ENCODE results near the gene SCARF2. TPM values are rescaled to one million over a fixed set of nuclear protein-coding genes. Genes with fewer than 3 reads are reported as not detected.

The SCARF2 gene
- total and polyA plus RNA-seq, 2 donors (not counting 1 experiment from before 2014, with no cell fraction given) = 8.1 to 14.5 TPM

- Histone ChIP-seq H4K20me1 (ENCODE audit: control insufficient read depth, extremely low read depth, insufficient read depth, low read length) (no peaks in the 10 kb centered on the region), H3K4me3 (replicated peaks in 1 of 4; ENCODE audit: control extremely low read depth in 1 of 4, insufficient read depth in 1 of 4, low read depth in 3 of 4, low read length in 4 of 4) (no peak overlapping the region), H3K27me3 (ENCODE audit: control insufficient read depth, insufficient read depth, low read length) (no peaks in the 10 kb centered on the region), H2AFZ (ENCODE audit: low read length) (no peak overlapping the region), H3K9me3 (ENCODE audit: control insufficient read depth, insufficient read depth, low read depth, low read length) (no peaks in the 10 kb centered on the region), H3K9ac (ENCODE audit: insufficient read depth, low read length) (no peak overlapping the region), H3K27ac (ENCODE audit: insufficient read depth, low read length) (no peak overlapping the region), H3K4me1 (ENCODE audit: control insufficient read depth, extremely low read depth, insufficient read depth, low read length) (no peaks in the 10 kb centered on the region), H3K79me2 (ENCODE audit: control insufficient read depth, insufficient read depth, low read length) (no peaks in the 10 kb centered on the region), H3K36me3 (ENCODE audit: control insufficient read depth, insufficient read depth, low read length) (no peaks in the 10 kb centered on the region), H3K4me2 (ENCODE audit: extremely low read depth, insufficient read depth, low read length) (no peak overlapping the region)
- TF ChIP-seq EZH2 (IDR thresholded peaks at IDR 0.05; ENCODE audit: low read length, missing control alignments) (no peak), CTCF (conservative IDR thresholded peaks at IDR 0.05 in 1 of 2, IDR thresholded peaks at IDR 0.05 in 1 of 2; ENCODE audit: low read depth in 1 of 2, low read length in 2 of 2) (no peak)
- no peak for DNase-seq (ENCODE audit: low read depth in 2 of 2)
Observed at GRCh38 chr22:20450551-20450906, 12.9 kb upstream of the SCARF2 start.

GRCh38 chr22:20449819-20450550, 12.4 kb upstream of the SCARF2 start:
- Histone ChIP-seq H3K4me3 (replicated peaks in 1 of 4; ENCODE audit: control extremely low read depth in 1 of 4, insufficient read depth in 1 of 4, low read depth in 3 of 4, low read length in 4 of 4) (no peak overlapping the region), H3K36me3 (ENCODE audit: control insufficient read depth, insufficient read depth, low read length) (no peaks in the 10 kb centered on the region), H3K27me3 (ENCODE audit: control insufficient read depth, insufficient read depth, low read length) (no peaks in the 10 kb centered on the region), H3K4me2 (ENCODE audit: extremely low read depth, insufficient read depth, low read length) (no peak overlapping the region), H4K20me1 (ENCODE audit: control insufficient read depth, extremely low read depth, insufficient read depth, low read length) (no peaks in the 10 kb centered on the region), H3K27ac (ENCODE audit: insufficient read depth, low read length) (no peak overlapping the region), H3K79me2 (ENCODE audit: control insufficient read depth, insufficient read depth, low read length) (no peaks in the 10 kb centered on the region), H3K4me1 (ENCODE audit: control insufficient read depth, extremely low read depth, insufficient read depth, low read length) (no peaks in the 10 kb centered on the region), H3K9me3 (ENCODE audit: control insufficient read depth, insufficient read depth, low read depth, low read length) (no peaks in the 10 kb centered on the region), H3K9ac (ENCODE audit: insufficient read depth, low read length) (no peak overlapping the region), H2AFZ (ENCODE audit: low read length) (no peak overlapping the region)
- TF ChIP-seq CTCF (conservative IDR thresholded peaks at IDR 0.05 in 1 of 2, IDR thresholded peaks at IDR 0.05 in 1 of 2; ENCODE audit: low read depth in 1 of 2, low read length in 2 of 2) (no peak), EZH2 (IDR thresholded peaks at IDR 0.05; ENCODE audit: low read length, missing control alignments) (no peak)
- no peak for DNase-seq (ENCODE audit: low read depth in 2 of 2)

GRCh38 chr22:20448630-20449029, 11.0 kb upstream of the SCARF2 start:
- Histone ChIP-seq H4K20me1 (ENCODE audit: control insufficient read depth, extremely low read depth, insufficient read depth, low read length) (no peaks in the 10 kb centered on the region), H3K79me2 (ENCODE audit: control insufficient read depth, insufficient read depth, low read length) (no peaks in the 10 kb centered on the region), H3K9me3 (ENCODE audit: control insufficient read depth, insufficient read depth, low read depth, low read length) (no peaks in the 10 kb centered on the region), H3K27ac (ENCODE audit: insufficient read depth, low read length) (no peak overlapping the region), H3K4me2 (ENCODE audit: extremely low read depth, insufficient read depth, low read length) (no peak overlapping the region), H3K36me3 (ENCODE audit: control insufficient read depth, insufficient read depth, low read length) (no peaks in the 10 kb centered on the region), H3K4me1 (ENCODE audit: control insufficient read depth, extremely low read depth, insufficient read depth, low read length) (no peaks in the 10 kb centered on the region), H3K27me3 (ENCODE audit: control insufficient read depth, insufficient read depth, low read length) (no peaks in the 10 kb centered on the region), H2AFZ (ENCODE audit: low read length) (no peak overlapping the region), H3K4me3 (replicated peaks in 1 of 4; ENCODE audit: control extremely low read depth in 1 of 4, insufficient read depth in 1 of 4, low read depth in 3 of 4, low read length in 4 of 4) (no peak overlapping the region), H3K9ac (ENCODE audit: insufficient read depth, low read length) (no peak overlapping the region)
- TF ChIP-seq EZH2 (IDR thresholded peaks at IDR 0.05; ENCODE audit: low read length, missing control alignments) = no peak
- no peak for TF ChIP-seq CTCF (conservative IDR thresholded peaks at IDR 0.05 in 1 of 2, IDR thresholded peaks at IDR 0.05 in 1 of 2; ENCODE audit: low read depth in 1 of 2, low read length in 2 of 2)
- DNase-seq (ENCODE audit: low read depth in 2 of 2) = peak in 1 of 2 donors; percentile 29
